HEK293 (cell line): ENCODE measurements around the gene KCNMA1.

Experiments used
- CTCF ChIA-PET: fragments of 350-600 bp; formaldehyde crosslinking; extraction: SDS; loops from one replicate; lab custom pipeline; 2021; ENCODE audit warnings: antibody characterized with exemption; lab: Yijun Ruan, JAX
- POLR2A ChIA-PET: fragments of 300-600 bp; formaldehyde crosslinking; extraction: SDS; loops from one replicate; lab custom pipeline; 2020; ENCODE audit warnings: antibody characterized with exemption, inconsistent platforms; lab: Yijun Ruan, JAX
- H3K27ac ChIP-seq: fragments of 200-500 bp; sonication (Bioruptor generic); 2 replicates; pipeline ENCODE4 v1.5.1; 2014; ENCODE audit warnings: low read depth, low read length, control low read depth, inconsistent platforms; ENCODE audit errors: extremely low read depth
- H3K36me3 ChIP-seq, 2 experiments: fragments of 200-500 bp in 1 of 2; sonication (Bioruptor generic) in 1 of 2; 1 replicate in 1 of 2; 2 replicates in 1 of 2; pipeline ENCODE4 v1.5.1; 2014 to 2017; ENCODE audit warnings: inconsistent platforms in 2 of 2, low read length in 2 of 2; ENCODE audit not compliant: control insufficient read depth in 2 of 2, insufficient read depth in 1 of 2
- H3K4me1 ChIP-seq: fragments of 200-500 bp; sonication (Bioruptor generic); 2 replicates; pipeline ENCODE4 v1.5.1; 2014; ENCODE audit warnings: mild to moderate bottlenecking, low read length, inconsistent platforms; ENCODE audit not compliant: control insufficient read depth, insufficient read depth
- H3K4me3 ChIP-seq: 2 replicates; pipeline ENCODE4 v1.5.1; 2011; ENCODE audit warnings: low read depth, mild to moderate bottlenecking, control low read depth, low read length, moderate library complexity
- H3K9me3 ChIP-seq: fragments of 200-500 bp; sonication (Bioruptor generic); 2 replicates; pipeline ENCODE4 v1.5.1; 2014; ENCODE audit warnings: low read depth, low read length, inconsistent platforms; ENCODE audit not compliant: control insufficient read depth, insufficient read depth
- KLF16 ChIP-seq: fragments of 450-650 bp; formaldehyde crosslinking; IDR thresholded peaks from 2 replicates; pipeline ENCODE4 v1.5.1; 2017; ENCODE audit warnings: missing biosample characterization, missing genetic modification characterization
- SALL2 ChIP-seq: fragments of 450-650 bp; formaldehyde crosslinking; IDR thresholded peaks from 2 replicates; pipeline ENCODE4 v1.5.0; 2017; ENCODE audit warnings: missing biosample characterization, mild to moderate bottlenecking, missing genetic modification characterization, borderline replicate concordance
- ZBTB20 ChIP-seq: fragments of 450-650 bp; formaldehyde crosslinking; IDR thresholded peaks from 2 replicates; pipeline ENCODE4 v1.5.1; 2016; ENCODE audit warnings: missing biosample characterization, missing genetic modification characterization
- ZFP69B ChIP-seq: fragments of 450-650 bp; formaldehyde crosslinking; IDR thresholded peaks from 2 replicates; pipeline ENCODE4 v1.5.1; 2016; ENCODE audit warnings: missing biosample characterization, missing genetic modification characterization
- ZNF121 ChIP-seq: fragments of 450-650 bp; formaldehyde crosslinking; IDR thresholded peaks from 2 replicates; pipeline ENCODE4 v1.5.1; 2016; ENCODE audit warnings: missing biosample characterization, missing genetic modification characterization
- ZNF133 ChIP-seq: fragments of 450-650 bp; formaldehyde crosslinking; IDR thresholded peaks from 2 replicates; pipeline ENCODE4 v1.5.1; 2016; ENCODE audit warnings: missing biosample characterization, missing genetic modification characterization
- ZNF140 ChIP-seq: fragments of 450-650 bp; formaldehyde crosslinking; IDR thresholded peaks from 2 replicates; pipeline ENCODE4 v1.5.1; 2016; ENCODE audit warnings: missing biosample characterization, missing genetic modification characterization
- ZNF148 ChIP-seq: fragments of 450-650 bp; formaldehyde crosslinking; IDR thresholded peaks from 2 replicates; pipeline ENCODE4 v1.5.0; 2017; ENCODE audit warnings: missing biosample characterization, missing genetic modification characterization, borderline replicate concordance
- ZNF350 ChIP-seq: fragments of 450-650 bp; formaldehyde crosslinking; IDR thresholded peaks from 2 replicates; pipeline ENCODE4 v1.5.0; 2017; ENCODE audit warnings: missing biosample characterization, mild to moderate bottlenecking, missing genetic modification characterization
- ZNF549 ChIP-seq: fragments of 450-650 bp; IDR thresholded peaks from 2 replicates; pipeline ENCODE4 v1.5.1; 2018; ENCODE audit warnings: missing biosample characterization, missing genetic modification characterization, mild to moderate bottlenecking, inconsistent platforms, moderate library complexity
- ZNF555 ChIP-seq: fragments of 450-650 bp; formaldehyde crosslinking; conservative IDR thresholded peaks from 2 replicates; pipeline ENCODE4 v1.5.1; 2017; ENCODE audit warnings: missing biosample characterization, mild to moderate bottlenecking, missing genetic modification characterization, inconsistent platforms
- ZNF629 ChIP-seq: fragments of 450-650 bp; formaldehyde crosslinking; IDR thresholded peaks from 2 replicates; pipeline ENCODE4 v1.5.1; 2017; ENCODE audit warnings: missing biosample characterization, missing genetic modification characterization
- ZNF639 ChIP-seq: fragments of 450-650 bp; formaldehyde crosslinking; IDR thresholded peaks from 2 replicates; pipeline ENCODE4 v1.5.1; 2016; ENCODE audit warnings: missing biosample characterization, missing genetic modification characterization
- ZNF792 ChIP-seq: fragments of 450-650 bp; formaldehyde crosslinking; IDR thresholded peaks from 2 replicates; pipeline ENCODE4 v1.5.1; 2016; ENCODE audit warnings: missing biosample characterization, missing genetic modification characterization
- ZSCAN23 ChIP-seq: fragments of 450-650 bp; formaldehyde crosslinking; IDR thresholded peaks from 2 replicates; pipeline ENCODE4 v1.5.1; 2016; ENCODE audit warnings: missing biosample characterization, missing genetic modification characterization

KCNMA1 gene

GRCh38 chr10:77378366-77379349, 258.9 kb downstream of the KCNMA1 start:
- CTCF ChIA-PET, result interaction anchor here (0.7 to 1.6 kb wide), 5 partner anchors 12 to 268 kb away, joined by 3 to 8 read pairs (median 3); no protein-coding TSS in a partner anchor
- POLR2A ChIA-PET, result no interaction called here
- H3K9me3 ChIP-seq, result no peaks in the 10 kb centered on the region
- H3K4me1 ChIP-seq, result no peaks in the 10 kb centered on the region
- no peak overlapping the region for H3K4me3 ChIP-seq
- H3K36me3 ChIP-seq, result no peaks in the 10 kb centered on the region
- TF ChIP-seq ZNF133 (tag by site-specific recombination), result no peak
- TF ChIP-seq ZBTB20 (tag by site-specific recombination), result peak; percentile 27; the same call in 1 of the 2 replicates
- TF ChIP-seq, all 188 proteins: peak for 1
- no peak overlapping the region for H3K27ac ChIP-seq

GRCh38 chr10:77377678-77378352, 259.8 kb downstream of the KCNMA1 start:
- no peaks in the 10 kb centered on the region for H3K9me3 ChIP-seq
- no peaks in the 10 kb centered on the region for H3K4me1 ChIP-seq
- no peaks in the 10 kb centered on the region for H3K36me3 ChIP-seq
- POLR2A ChIA-PET, result interaction anchor here (0.9 kb wide), 1 partner anchor 191 kb away, joined by 3 read pairs; no protein-coding TSS in a partner anchor
- H3K27ac ChIP-seq, result no peak overlapping the region
- no peak for TF ChIP-seq ZNF121 (tag by site-specific recombination)
- TF ChIP-seq ZNF350 (tag by site-specific recombination), result no peak
- TF ChIP-seq ZNF140 (tag by site-specific recombination), result no peak
- no peak for TF ChIP-seq KLF16
- TF ChIP-seq, all 188 proteins: peak for 0
- H3K4me3 ChIP-seq, result no peak overlapping the region
- CTCF ChIA-PET, result interaction anchor here (0.7 to 1.6 kb wide), 6 partner anchors 11 to 269 kb away, joined by 3 to 8 read pairs (median 4); no protein-coding TSS in a partner anchor

- Histone ChIP-seq H3K4me1 (no peaks in the 10 kb centered on the region), H3K36me3 (no peaks in the 10 kb centered on the region), H3K4me3 (no peak overlapping the region), H3K9me3 (no peaks in the 10 kb centered on the region), H3K27ac (no peak overlapping the region)
- POLR2A ChIA-PET, result interaction anchor here (0.9 kb wide), 1 partner anchor 190 kb away, joined by 3 read pairs; no protein-coding TSS in a partner anchor
- TF ChIP-seq ZNF148 (tag by site-specific recombination) (no peak), ZFP69B (no peak), ZNF639 (tag by site-specific recombination) (no peak), SALL2 (tag by site-specific recombination) (no peak), ZNF555 (tag by site-specific recombination) (no peak), ZNF549 (no peak), ZNF629 (tag by site-specific recombination) (no peak), ZNF792 (tag by site-specific recombination) (no peak), ZSCAN23 (tag by site-specific recombination) (no peak)
- CTCF ChIA-PET, result interaction anchor here (0.7 to 1.6 kb wide), 3 partner anchors 14 to 265 kb away, joined by 4 to 8 read pairs (median 5); no protein-coding TSS in a partner anchor
These were observed 260.6 kb downstream of the KCNMA1 start for GRCh38 chr10:77377034-77377433.
